Testis (tissue), 2 donors: ENCODE measurements around the gene DCTN5.

Experiments used
- CTCF ChIP-seq, 3 experiments: fragments of 450-650 bp in 2 of 3; fragments of 200-600 bp in 1 of 3; sonication (generic) in 1 of 3; IDR thresholded peaks; one replicate each; pipeline ENCODE4 v1.5.1; 2016 to 2019; ENCODE audit warnings: antibody characterized with exemption in 3 of 3, mild to moderate bottlenecking in 2 of 3, moderate library complexity in 1 of 3
- POLR2A ChIP-seq: fragments of 450-650 bp; IDR thresholded peaks from one replicate; pipeline ENCODE4 v1.6.1; 2017; ENCODE audit warnings: antibody characterized with exemption, mild to moderate bottlenecking, moderate library complexity

- TF ChIP-seq POLR2A (no peak), CTCF (IDR thresholded peaks at IDR 0.05) (no peak)
These were observed 75.2 kb downstream of the DCTN5 start for GRCh38 chr16:23716484-23716883.
